Loucy (cell line): ENCODE data around the gene INPP5D.

Experiments
- H2AFZ ChIP-seq: fragments of 200-600 bp; sonication (generic); 2 replicates; pipeline ENCODE4 v1.6.0; 2016; ENCODE audit warnings: antibody characterized with exemption, mild to moderate bottlenecking, low read length, moderate library complexity
- H3F3A ChIP-seq: fragments of 200-600 bp; 2 replicates; pipeline ENCODE4 v1.6.0; 2016; ENCODE audit warnings: antibody characterized with exemption, low read depth, mild to moderate bottlenecking
- H3K27me3 ChIP-seq: fragments of 200-600 bp; sonication (generic); 2 replicates; pipeline ENCODE4 v1.6.1; 2014; ENCODE audit warnings: low read length, mild to moderate bottlenecking; ENCODE audit not compliant: insufficient read depth, poor library complexity, severe bottlenecking
- H3K36me3 ChIP-seq: fragments of 200-600 bp; sonication (generic); 2 replicates; pipeline ENCODE4 v1.6.1; 2016; ENCODE audit warnings: low read length; ENCODE audit not compliant: insufficient read depth
- H3K4me1 ChIP-seq: fragments of 200-600 bp; sonication (generic); 2 replicates; pipeline ENCODE4 v1.5.1; 2014; ENCODE audit warnings: low read length, mild to moderate bottlenecking; ENCODE audit not compliant: insufficient read depth, poor library complexity, severe bottlenecking
- H3K4me2 ChIP-seq: fragments of 200-600 bp; sonication (generic); 2 replicates; pipeline ENCODE4 v1.6.0; 2014; ENCODE audit warnings: antibody characterized with exemption, low read length, low read depth, mild to moderate bottlenecking; ENCODE audit not compliant: poor library complexity, severe bottlenecking
- H3K4me3 ChIP-seq: fragments of 200-600 bp; sonication (generic); 2 replicates; pipeline ENCODE4 v1.5.1; 2014; ENCODE audit warnings: low read length, mild to moderate bottlenecking, mixed read lengths; ENCODE audit not compliant: poor library complexity, severe bottlenecking
- H3K79me2 ChIP-seq: fragments of 200-600 bp; sonication (generic); 2 replicates; pipeline ENCODE4 v1.6.1; 2014; ENCODE audit warnings: low read length; ENCODE audit not compliant: insufficient read depth
- H3K9ac ChIP-seq: fragments of 200-600 bp; sonication (generic); 2 replicates; pipeline ENCODE4 v1.6.0; 2014; ENCODE audit warnings: mild to moderate bottlenecking, low read depth, low read length, moderate library complexity; ENCODE audit not compliant: poor library complexity, severe bottlenecking
- H3K9me2 ChIP-seq: fragments of 200-600 bp; sonication (generic); replicated peaks from 2 replicates; pipeline ENCODE4 v1.6.1; 2016; ENCODE audit warnings: low read depth, low read length, mixed read lengths
- H3K9me3 ChIP-seq: fragments of 200-600 bp; sonication (generic); 2 replicates; pipeline ENCODE4 v1.6.1; 2014; ENCODE audit warnings: mild to moderate bottlenecking, antibody characterized with exemption, low read length, low read depth; ENCODE audit not compliant: insufficient read depth
- H4K20me1 ChIP-seq: fragments of 200-600 bp; sonication (generic); 2 replicates; pipeline ENCODE4 v1.6.0; 2014; ENCODE audit warnings: antibody characterized with exemption, low read length, mild to moderate bottlenecking; ENCODE audit not compliant: insufficient read depth, poor library complexity, severe bottlenecking
- EZH2phosphoT487 ChIP-seq: fragments of 200-600 bp; IDR thresholded peaks from 2 replicates; pipeline ENCODE4 v1.6.1; 2018; ENCODE audit warnings: antibody characterized with exemption, mild to moderate bottlenecking, moderate library complexity, borderline replicate concordance
- TF ChIP-seq, protein P1 (sequence below): fragments of 200-600 bp; sonication (generic); conservative IDR thresholded peaks from 2 replicates; pipeline ENCODE4 v1.5.1; 2014; ENCODE audit warnings: mild to moderate bottlenecking, antibody characterized with exemption, low read length

The INPP5D gene

DNA sequence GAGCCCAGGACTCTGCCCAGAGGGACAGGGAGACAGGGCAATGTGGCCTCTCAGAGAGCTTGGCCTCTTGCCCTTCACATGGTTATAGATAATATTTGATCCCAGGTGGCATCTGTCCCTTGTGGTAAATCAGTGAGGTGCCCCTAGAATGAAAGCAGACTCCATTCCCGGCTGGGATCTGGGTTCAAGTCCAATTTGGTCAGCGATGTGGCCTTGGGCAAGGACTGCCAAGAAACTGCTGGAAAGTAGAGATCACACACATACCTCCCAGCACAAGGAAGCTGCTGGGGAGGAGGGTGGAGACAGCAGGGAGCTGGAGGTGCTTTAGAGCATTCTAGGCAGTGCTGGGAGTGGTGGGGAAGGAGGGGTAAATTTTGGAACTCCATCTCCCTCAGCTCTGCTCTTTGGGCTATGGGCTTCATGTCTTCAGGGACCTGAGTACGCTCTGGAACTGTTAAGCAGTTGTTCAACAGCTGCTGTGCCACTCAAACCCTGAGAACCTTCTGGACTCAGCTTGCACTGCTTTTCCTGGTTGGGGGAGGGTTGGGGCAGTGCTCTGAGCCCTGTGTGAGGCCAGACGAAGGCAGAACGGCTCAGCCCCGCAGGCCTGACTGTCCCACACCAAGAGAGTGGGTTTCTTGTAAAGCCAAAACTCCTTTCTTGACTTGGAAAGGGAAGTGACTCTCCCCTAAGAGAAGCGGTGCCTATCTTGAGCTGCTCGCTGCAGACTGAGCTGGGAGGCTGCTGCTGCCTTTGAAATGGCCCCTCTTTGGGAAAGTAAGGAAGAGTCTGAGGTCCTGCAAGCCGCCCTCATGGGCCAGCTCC lies 23.0 kb downstream of the INPP5D start:
- H4K20me1 ChIP-seq, result peaks cover 24% of the 10 kb centered on the region
- no peaks in the 10 kb centered on the region for H3F3A ChIP-seq
- no peak overlapping the region for H3K4me3 ChIP-seq
- no peaks in the 10 kb centered on the region for H3K9me2 ChIP-seq
- peak overlapping the region; percentile 55 for H3K4me2 ChIP-seq
- no peak overlapping the region for H2AFZ ChIP-seq
- H3K9ac ChIP-seq, result peak overlapping the region; percentile 45
- H3K4me1 ChIP-seq, result peaks cover 49% of the 10 kb centered on the region
- peaks cover 68% of the 10 kb centered on the region; the same call in 1 of the 2 replicates for H3K36me3 ChIP-seq
- no peaks in the 10 kb centered on the region for H3K9me3 ChIP-seq
- no peaks in the 10 kb centered on the region for H3K27me3 ChIP-seq
- no peak for TF ChIP-seq EZH2phosphoT487
- TF ChIP-seq, protein P1, sequence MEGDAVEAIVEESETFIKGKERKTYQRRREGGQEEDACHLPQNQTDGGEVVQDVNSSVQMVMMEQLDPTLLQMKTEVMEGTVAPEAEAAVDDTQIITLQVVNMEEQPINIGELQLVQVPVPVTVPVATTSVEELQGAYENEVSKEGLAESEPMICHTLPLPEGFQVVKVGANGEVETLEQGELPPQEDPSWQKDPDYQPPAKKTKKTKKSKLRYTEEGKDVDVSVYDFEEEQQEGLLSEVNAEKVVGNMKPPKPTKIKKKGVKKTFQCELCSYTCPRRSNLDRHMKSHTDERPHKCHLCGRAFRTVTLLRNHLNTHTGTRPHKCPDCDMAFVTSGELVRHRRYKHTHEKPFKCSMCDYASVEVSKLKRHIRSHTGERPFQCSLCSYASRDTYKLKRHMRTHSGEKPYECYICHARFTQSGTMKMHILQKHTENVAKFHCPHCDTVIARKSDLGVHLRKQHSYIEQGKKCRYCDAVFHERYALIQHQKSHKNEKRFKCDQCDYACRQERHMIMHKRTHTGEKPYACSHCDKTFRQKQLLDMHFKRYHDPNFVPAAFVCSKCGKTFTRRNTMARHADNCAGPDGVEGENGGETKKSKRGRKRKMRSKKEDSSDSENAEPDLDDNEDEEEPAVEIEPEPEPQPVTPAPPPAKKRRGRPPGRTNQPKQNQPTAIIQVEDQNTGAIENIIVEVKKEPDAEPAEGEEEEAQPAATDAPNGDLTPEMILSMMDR, result no peak
- H3K79me2 ChIP-seq, result peaks cover 94% of the 10 kb centered on the region

DNA sequence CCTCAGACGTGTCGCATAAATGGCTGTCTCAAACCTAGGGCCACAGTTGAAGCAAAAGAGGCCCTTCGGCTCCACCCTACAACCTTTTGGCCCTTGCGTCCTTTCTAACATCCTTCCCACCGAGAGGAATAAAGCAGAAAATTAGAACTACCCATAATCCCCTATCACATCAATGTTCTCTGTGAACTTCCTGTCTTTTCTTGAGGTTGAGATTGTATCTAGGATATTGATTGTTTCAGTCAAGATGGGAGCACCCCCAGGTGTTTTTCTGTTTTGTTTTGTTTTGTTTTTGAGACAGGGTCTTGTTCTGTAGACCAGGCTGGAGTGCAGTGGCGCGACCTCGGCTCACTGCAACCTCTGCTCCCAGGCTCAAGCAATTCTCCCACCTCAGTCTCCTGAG lies 23.6 kb downstream of the INPP5D start:
- peaks cover 74% of the 10 kb centered on the region; the same call in 1 of the 2 replicates for H3K36me3 ChIP-seq
- H4K20me1 ChIP-seq, result peaks cover 27% of the 10 kb centered on the region
- H3K27me3 ChIP-seq, result no peaks in the 10 kb centered on the region
- peaks cover 94% of the 10 kb centered on the region for H3K79me2 ChIP-seq
- no peaks in the 10 kb centered on the region for H3K9me2 ChIP-seq
- H2AFZ ChIP-seq, result no peak overlapping the region
- peak overlapping the region; percentile 45 for H3K9ac ChIP-seq
- H3K4me3 ChIP-seq, result peak overlapping the region; percentile 31
- H3K4me2 ChIP-seq, result peak overlapping the region; percentile 55
- no peak for TF ChIP-seq EZH2phosphoT487
- TF ChIP-seq, protein P1, result no peak
- no peaks in the 10 kb centered on the region for H3F3A ChIP-seq
- peaks cover 49% of the 10 kb centered on the region for H3K4me1 ChIP-seq
- H3K9me3 ChIP-seq, result no peaks in the 10 kb centered on the region

DNA sequence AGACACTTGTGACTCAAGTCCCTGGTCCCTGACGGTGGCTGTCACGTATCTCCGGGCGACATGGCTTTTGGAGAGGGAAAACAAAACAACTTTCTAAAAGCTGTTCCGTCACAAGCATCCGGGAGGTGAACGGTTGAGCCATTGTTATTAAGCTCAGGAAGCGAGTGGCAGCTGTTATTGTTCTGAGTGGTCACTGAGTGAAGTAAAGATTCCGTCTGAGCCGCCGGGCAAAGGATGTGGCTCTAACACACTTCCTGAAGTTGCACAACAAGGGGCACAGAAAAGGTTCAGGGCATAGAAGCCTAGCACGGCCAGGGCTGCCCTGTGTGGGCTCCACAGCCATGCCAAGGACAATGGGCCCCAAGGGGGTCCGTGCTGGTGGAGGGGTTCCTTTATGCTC lies 24.3 kb downstream of the INPP5D start:
- Histone ChIP-seq H3K79me2 (peaks cover 94% of the 10 kb centered on the region), H3K4me2 (peak overlapping the region; percentile 55), H2AFZ (no peak overlapping the region), H3K9ac (peak overlapping the region; percentile 45), H3K9me3 (no peaks in the 10 kb centered on the region), H3F3A (no peaks in the 10 kb centered on the region), H4K20me1 (peaks cover 27% of the 10 kb centered on the region), H3K4me3 (peak overlapping the region; percentile 31), H3K4me1 (peaks cover 42% of the 10 kb centered on the region), H3K9me2 (no peaks in the 10 kb centered on the region), H3K36me3 (peaks cover 77% of the 10 kb centered on the region; the same call in 1 of the 2 replicates), H3K27me3 (no peaks in the 10 kb centered on the region)
- TF ChIP-seq, protein P1, result no peak
